T1000 (cell line): Measurements from ENCODE around the gene ALKBH6.

ENCODE experiments used
- DNase-seq: peaks from one replicate; lab custom pipeline; 2025; ENCODE audit warnings: mixed read lengths; lab: John Stamatoyannopoulos, UW

The ALKBH6 gene

DNA sequence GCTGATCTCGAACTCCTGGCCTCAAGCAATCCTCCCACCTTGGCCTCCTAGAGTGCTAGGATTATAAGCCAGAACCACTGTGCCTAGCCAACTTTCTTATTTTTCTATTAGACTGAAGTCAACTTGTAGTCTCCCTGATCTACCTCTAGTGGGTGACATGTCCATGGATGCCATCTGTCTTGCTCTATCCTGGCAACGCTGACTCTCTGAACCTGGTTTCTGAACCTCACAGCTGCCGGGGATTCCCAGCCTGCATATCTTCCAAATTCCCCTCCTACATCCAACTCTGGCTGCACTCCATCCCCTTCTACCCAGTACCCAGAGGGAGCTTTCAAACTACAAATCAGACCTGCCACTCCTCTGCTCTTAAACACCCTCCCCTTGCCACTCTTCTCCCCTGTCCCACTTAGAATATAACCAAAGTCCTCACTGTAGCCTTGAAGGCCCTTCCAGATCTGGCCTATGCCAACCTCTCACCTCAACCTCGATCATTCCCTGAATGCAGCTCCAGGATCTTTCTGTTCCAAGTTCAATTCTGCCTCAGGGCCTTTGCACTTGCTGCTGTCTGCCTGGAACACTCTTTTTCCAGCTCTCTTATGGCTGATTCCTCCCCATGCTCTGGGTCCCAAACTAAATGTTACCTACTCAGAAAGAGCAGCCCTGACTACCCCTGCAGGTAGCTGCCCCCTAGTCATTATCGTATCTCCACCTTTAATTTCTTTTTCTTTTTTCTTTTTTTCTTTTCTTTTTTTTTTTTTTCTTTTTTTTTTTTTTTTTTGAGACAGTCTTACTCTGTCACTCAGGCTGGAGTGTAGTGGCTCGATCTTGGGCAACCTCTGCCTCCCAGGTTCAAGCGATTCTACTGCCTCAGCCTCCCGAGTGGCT, 16.5 kb upstream of the ALKBH6 start:
- no peak for DNase-seq

DNA sequence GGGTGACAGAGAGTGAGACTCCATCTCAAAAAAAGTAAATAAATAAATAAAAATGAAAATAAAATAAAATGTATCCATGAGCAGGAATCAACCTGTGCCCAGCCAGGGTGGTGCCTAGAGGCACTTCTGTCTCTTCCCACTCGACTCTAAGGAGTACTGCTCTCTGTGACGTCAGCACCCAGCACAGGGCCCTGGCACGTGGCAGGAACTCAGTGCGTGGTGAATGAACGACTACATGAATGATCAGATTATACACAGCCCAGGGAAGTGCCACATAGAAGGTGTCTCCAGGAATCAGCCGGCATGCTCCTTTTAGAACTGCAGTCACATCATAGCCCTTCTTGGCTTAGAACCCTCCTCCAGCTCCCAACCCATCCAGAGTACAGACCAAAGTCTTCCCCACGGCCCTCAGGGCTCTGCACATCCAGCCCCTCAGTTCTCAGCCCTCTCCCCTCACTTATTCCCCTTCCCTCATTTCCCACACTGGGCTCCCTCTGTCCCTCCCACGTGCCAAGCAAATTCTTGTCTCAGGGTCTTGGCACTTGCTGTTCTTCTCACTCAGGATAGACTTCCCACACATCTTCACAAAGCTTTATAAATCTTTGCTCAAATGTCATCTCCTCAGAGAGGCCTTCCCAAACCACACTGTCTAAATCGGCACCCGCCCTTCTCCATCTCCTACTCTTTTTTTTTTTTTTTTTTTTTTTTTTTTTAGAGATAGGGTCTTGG, 14.5 kb upstream of the ALKBH6 start:
- no peak for DNase-seq

DNA sequence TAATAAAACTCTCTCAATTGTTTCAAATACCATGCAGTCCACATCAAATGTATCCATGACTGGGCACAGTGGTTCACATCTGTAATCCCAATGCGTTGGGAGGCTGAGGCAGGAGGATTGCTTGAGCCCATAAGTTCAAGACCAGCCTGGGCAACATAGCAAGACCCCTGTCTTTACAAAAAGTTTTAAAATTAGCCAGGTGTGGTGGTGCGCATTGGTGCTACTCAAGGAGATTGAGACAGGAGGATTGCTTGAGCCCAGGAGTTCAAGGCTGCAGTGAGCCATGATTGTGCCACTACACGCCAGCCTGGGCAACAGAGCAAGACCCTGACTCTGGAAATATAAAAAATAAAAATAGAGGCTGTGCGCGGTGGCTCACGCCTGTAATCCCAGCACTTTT, 13.7 kb upstream of the ALKBH6 start:
- DNase-seq = no peak

DNA sequence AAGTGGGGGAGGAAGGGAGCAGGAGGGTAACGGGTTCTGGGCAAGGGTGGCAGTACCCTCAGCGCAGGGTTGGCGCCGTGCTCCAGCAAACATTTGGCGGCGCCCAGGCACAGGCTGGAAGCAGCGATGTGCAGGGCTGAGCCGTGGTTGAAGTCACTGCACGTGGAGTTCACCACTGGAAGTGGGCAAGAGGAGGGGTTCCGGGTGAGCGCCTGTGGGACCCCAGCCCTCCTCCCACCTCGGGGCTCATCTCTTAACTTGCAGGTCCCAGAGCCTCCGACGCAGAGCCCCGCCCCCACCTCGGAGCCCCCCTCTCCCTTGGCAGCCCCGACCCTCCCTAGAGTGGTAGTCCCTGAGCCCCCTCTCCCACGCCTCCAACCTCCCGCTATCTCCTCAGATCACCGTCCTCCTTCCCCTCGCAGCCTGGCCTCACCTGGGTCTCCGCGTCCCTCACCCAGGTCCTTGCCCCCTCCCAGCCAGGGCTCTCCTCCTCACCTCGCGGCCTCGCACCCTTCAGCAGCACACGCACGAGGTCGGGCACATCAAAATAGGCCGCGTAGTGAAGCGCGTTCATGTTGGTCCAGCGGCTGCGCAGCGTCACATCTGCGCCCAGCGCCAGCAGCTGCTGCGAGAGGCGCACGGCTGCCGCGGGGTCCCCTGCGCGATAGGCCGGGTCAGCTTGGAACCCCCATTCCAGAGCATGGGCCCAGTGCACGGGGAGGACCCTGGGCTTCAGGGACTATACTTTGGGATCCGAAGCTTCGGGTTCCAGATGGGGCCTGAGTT, 12.3 kb upstream of the ALKBH6 start:
- no peak for DNase-seq

DNA sequence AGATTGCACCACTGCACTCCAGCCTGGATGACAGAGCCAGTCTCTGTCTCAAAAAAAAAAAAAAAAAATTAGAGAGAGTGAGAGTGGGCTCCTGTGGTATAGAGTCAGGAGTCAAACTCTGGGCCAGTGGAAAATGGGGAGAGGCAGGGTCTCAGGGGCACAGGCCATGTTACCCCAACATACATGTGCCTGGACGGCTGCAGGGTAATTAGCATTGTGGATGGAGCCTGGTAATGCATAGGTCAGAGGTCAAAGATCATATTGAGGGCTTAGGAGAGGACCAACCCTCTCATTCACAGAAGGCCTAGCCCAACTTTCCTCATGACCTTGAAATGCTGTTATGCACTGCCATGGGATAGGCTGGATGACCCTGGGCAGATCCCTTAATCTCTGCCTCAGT, 11.5 kb upstream of the ALKBH6 start:
- DNase-seq = no peak

DNA sequence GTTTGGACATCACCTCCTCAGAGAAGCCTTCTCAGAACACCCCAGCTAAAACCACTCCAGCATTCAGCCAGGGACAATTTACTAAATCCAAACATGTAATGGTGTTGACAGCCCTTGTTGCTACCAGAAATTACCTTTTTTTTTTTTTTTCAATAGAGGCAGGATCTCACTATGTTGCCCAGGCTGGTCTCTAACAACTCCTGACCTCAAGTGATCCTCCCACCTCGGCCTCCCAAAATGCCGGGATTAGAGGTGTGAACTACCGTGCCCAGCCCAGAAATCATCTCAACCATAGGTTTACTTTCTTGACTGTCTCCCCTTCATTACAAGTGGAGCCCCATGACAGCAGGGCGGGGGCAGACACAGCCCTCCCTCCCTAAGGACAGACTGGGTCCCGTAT, 9.4 kb upstream of the ALKBH6 start:
- no peak for DNase-seq

DNA sequence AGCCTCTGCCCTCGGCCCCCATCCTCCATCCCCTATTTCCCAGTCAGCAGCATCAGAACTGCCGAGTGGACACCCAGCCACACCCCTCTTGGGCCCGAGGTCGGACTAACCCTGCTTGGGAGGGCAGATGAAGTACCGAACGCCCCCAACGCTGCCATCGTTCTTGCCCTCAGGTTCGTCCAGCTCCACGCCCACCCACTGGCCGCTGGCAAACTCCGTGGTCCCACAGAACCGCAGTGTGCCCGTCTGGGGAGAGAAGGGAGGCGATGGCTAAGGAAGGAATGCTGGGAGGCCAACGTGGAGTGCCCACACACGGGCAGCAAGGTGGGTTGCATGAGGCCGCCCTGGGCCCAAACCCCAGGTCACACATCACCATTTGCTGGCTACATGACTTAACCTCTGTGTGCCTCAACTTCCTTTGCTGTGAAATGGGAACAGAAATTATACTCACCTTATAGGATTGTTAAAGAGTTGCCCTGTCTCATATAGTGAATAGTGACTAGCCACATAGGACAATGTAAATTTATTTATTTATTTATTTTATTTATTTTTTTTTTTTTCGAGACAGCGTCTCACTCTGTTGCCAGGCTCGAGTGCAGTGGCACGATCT, 5.2 kb upstream of the ALKBH6 start:
- no peak for DNase-seq

DNA sequence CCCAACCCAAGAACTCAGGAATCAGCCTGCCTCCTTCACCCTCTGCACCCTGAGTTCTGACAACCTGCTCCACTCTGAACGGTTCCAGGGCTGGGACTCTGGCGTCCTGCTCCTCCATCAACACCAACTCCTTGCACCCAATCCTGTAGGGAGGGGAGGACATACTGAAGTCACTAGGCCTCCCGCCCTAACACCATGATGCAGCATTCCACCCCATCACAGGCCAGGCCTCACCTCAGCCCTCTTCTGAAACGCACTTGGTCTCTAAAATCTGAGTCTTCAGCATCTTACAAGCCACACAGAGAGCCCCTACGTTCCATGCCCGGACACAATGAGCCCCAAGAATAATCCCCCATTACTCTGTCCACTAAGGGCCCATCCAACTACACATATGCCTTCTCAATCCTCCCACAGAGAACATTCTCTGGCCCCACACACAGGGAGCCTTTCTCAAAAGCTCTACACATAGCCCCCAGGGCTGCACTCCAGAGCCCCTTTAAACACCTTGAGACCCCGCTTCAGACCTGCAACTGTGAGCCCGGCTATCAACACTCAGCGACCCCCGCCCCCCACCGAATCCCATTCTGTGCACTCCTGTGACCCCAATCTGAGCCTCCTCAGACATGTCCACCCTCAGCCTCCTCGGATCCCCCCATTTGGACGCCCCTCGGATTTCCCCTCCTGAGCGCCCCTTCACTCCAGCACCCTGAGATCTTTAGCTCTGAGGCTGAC, 567 bp downstream of the ALKBH6 start:
- DNase-seq = no peak

DNA sequence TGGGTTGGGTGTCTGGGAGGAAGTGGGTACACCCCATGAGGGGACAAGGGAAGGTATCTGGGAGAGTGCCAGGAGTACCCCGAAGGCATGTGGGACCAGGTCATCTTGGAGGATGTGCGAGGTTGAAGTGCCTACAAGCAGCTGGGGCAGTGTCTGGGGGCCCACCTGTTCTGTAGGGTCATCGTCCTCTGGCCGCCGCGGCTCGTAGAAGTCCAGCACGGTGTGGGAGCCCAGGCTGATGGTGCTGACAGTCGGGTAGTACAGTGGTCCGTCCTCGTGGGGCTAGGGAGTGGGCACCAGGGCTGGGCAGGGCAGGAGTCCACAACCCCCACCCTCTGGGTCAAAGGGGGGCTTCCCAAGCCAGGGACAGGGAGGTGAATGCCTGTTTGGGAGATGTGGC, 3.6 kb downstream of the ALKBH6 start:
- DNase-seq = no peak

DNA sequence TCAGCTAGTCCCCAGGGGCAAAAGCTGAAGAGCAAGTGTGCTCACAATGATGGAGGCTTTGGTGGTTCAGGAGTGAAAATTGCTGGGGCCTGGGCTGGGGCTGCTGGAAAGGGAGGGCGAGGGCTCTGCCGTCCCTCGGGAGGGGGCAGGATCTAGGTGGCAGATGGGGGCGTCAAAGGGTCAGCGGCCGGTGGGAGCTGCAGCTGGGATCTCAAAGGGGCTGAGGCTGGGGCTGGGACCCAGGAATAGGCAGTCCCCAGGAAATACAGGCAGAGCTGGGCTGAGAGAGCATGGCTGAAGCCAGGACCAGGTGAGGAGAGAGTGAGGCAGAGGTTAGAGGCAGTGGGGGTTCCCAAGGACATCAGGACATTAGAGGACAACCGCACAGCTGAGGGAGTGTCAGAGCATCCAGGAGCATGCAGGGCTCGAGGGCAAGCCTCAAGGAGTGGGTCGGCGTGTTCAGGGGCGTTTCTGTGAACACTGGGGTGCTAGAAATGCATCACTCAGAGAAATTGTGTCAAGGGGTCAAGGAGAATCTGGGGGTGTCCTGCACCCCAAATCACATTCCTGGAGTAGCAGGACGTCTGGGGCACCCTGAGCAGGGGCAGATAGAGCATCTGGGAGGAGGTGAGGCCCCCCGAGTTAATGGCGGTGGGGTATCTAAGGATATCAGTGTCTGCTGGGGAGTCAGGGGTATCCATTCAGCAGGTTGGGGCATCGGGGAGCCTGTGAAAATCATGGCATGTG, 4.2 kb downstream of the ALKBH6 start:
- no peak for DNase-seq

DNA sequence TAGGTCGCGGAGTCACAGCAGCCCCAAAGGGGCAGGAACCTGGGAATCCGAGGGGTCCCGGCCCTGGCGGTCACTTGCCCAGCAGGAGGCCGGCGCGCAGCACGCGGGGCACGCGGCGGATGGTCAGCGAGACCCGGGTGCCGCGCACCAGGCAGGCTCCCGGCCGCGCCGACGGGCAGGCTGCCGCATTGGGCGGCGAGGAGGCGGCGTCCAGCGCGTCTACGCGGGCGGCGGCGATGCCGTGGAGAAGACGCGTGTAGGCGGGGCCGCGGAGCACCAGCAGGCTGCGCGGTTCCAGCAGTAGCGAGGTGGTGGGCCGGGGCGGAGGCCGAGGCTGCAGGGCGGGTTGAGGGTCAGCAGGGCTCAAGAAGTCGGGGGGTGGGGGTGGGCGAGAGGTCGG, 4.8 kb downstream of the ALKBH6 start:
- DNase-seq = peak; percentile 18

DNA sequence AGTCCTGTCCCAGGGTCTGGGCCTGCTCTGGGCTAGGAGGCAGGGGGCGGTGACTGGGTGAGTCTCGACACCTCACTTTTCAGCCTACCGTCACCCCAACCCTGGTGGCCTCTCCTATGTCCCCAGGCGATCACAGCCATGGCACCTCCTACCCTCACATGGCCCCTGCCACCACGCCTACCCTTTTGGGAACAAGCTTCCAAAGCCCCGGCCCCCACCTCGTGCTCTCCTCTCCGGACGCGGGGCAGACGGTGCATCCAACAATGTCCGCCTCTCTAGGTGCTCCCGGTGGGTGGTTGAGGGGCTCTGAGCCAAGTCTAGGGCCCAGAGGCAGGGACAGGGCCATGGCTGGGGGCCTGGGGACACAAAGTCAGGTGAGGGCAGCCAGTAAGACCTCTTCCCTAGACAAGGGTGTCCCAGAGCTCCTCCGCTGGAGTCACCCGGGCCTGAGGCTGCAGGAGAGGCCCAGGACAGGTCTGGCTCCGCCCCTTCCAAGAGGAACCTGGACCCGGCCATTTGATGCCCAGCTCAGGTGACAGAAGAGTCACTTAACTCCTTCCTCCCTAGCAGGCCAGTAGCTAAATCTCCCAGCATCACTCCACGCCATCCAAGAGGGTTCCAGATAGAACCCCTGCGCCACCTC, 5.6 kb downstream of the ALKBH6 start, which contains the start of gene SYNE4:
Gene SYNE4, minus strand, starts transcription at position 478 of the 643 bp plus-strand sequence. Its CDS starts 132 bp downstream, at position 346.
- DNase-seq = no peak

DNA sequence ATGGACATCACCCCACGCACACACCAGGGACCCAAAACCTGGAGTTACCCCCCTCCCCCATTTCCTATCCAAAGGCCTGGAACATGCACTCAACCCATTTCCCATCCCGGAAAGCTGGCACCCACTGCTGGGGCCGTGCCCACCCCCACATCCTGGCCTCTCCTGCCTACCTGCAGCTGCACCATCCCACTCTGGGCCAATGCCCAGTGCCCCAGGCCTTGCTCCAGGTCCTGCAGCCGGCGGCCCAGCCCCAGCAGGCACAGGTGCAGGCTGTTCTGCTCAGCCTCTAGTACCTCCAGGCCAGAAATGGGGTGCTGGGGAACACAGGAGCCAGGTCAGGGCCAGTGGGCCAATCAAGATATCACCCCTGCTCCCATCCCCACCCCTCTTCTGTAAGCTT, 7.1 kb downstream of the ALKBH6 start:
- no peak for DNase-seq

DNA sequence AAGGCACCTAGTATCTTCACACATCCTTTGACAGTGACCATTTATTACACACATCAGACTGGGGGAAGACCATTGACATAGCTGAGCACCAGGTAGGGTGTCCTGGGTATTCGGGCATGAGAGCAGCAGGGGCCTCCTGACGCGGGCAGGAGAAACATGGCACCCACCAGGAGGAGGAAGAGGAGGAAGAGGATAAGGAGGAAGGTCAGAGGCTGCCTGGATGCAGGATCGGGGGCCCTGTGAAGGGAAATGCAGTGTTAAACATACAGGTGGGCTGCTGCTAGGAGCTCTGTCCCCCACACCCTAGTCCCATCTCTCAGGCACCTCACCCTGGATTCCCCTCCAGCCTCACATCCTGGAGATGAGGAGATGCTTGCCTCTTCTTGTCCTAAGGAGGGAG, 10.7 kb downstream of the ALKBH6 start:
- DNase-seq = no peak

DNA sequence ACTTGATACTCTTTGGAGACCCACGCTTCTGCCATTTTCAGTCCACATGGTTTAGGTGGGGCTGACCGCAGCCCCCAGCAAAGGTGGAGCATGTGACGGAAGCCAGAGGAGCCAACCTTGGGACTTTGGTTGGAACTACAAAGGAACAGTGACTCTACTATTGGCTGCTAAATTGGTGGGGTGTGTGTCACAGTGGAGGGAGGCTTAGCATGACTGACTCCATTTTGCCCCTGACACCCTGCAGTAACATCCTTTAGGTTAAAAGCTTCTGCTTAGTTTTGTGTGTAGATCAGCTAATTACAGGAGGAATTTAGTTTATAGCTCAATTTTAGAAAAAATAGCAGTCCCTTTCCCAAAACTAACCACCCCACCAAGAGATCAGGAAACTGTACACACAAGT, 12.4 kb downstream of the ALKBH6 start:
- DNase-seq = no peak

DNA sequence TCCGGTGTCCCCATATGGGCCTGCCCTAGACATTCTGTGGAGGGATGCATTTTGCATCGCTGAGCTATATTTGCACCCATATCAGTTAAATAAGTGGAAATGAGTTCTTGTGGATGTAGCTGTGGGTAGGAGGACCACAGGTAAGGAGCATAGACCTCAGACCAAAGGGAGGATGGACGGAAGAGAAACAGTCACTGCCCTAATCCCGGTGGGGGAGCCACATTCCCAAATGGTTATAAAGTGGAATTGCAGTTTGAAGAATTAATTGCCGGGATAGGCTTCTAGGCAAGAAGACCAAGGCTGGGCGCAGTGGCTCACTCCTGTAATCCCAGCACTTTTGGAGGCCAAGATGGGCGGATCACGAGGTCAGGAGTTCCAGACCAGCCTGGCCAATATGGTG, 17.2 kb downstream of the ALKBH6 start:
- no peak for DNase-seq

DNA sequence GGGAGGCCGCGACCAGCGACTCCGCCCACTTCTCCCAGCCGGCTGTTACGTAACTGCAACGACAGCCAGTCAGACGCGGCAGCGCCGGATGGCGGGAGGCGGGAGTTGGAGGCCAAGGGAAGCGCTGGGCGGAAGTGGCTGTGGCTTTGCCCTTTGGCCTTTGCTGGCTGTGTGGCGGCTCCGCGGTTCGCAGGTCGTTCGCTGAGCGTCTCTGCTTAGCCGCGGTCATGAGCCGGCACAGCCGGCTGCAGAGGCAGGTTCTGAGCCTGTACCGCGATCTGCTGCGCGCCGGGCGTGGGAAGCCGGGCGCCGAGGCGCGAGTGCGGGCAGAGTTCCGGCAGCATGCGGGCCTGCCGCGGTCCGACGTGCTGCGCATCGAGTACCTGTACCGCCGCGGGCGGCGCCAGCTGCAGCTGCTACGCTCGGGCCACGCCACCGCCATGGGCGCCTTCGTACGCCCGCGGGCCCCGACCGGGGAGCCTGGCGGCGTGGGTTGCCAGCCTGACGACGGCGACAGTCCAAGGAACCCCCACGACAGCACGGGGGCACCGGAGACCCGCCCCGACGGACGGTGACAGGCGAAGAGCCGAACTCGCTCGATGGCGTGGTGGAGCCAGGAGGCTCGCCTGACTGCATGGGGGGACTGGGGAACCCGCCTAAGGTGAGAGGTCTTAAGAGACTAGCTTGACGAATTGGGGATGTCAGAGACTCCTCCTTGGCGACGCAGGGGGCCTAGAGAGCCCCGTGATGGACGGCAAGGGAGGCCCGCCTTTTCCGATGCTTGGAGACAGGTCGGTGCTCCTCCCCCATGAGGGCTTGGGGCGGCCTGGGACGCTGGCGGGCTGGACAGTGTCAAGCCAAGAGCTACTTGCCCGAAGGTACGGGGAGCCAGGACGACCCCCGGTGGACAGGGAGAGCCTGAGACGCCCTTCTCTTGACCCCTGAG, 18.7 kb downstream of the ALKBH6 start, which contains the start of gene SDHAF1:
Gene SDHAF1, plus strand, starts transcription at position 141 of the 946 bp plus-strand sequence. Its CDS starts 87 bp downstream, at position 228.
- peak; percentile 90 for DNase-seq

DNA sequence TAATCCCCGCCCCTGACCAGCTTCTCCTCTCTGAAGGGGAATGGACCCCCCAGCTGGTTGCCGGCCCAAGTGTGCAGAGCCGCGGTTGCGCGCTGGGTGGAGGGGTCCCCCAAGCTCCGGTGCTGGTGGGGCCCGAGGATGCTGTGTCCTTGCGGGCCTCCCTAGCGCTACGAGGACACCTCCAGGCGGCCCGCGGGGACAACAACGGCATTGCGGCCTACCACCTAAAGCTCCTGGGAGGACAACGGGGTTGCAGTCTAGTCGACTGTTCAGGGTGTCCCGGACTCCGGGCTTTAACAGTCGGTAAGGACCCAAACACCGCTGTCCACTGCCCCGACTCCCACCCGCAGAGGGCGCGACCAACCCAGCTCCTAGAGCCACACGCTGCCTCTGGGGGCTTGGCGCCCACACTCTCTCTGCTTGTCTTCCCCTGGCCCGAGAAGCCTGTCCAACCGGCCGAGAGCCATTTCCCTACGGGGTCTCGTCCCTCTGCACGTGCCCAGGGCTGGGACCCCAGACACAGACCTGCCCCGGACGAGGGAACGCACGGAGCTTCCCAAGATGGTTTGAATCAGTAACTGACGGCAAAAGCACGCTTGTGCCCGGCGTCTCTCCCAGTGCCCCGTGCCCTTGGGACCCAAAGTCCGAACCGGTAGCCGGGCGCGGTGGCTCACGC, 20.0 kb downstream of the ALKBH6 start:
- DNase-seq = no peak
